Measurements from ENCODE around the gene NCKAP5.

DNA sequence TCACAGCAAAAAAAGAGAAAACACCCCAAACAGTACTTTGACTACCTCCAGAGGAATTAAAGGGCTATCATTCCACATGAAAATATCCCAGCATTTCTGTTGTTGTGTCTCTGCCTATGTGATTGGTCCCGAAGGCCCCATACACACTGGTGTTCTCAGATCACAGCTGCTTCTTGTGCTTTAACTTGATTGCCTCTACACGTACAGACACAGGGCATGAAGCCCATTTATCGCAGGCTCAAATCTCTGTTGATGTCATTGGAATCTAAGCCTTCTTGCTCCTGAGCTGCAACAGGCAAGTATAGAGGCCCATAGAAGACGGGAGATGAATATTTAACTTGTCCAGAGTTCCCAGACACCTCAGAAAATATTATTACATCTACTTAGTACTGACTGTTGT, 405.2 kb downstream of the NCKAP5 start:
- TF ChIP-seq POLR2A (IDR thresholded peaks at IDR 0.05) (no peak), CTCF (IDR thresholded peaks at IDR 0.05) (no peak), EP300 (IDR thresholded peaks at IDR 0.05) (no peak)
